Ishikawa (cell line): ENCODE data around the gene ANKRD40CL.

Experiments used
- CEBPB ChIP-seq: IDR thresholded peaks from 2 replicates; pipeline ENCODE4 v1.6.1; 2012
- CREB1 ChIP-seq: IDR thresholded peaks from 2 replicates; pipeline ENCODE4 v1.6.1; 2012; ENCODE audit warnings: low read depth
- FOXM1 ChIP-seq: IDR thresholded peaks from 2 replicates; pipeline ENCODE4 v1.6.1; 2012; ENCODE audit warnings: low read depth, borderline replicate concordance
- RAD21 ChIP-seq: IDR thresholded peaks from 2 replicates; pipeline ENCODE4 v1.6.1; 2012; ENCODE audit warnings: low read depth
- REST ChIP-seq: IDR thresholded peaks from 2 replicates; pipeline ENCODE4 v1.6.1; 2012; ENCODE audit warnings: low read depth, mild to moderate bottlenecking

- TF ChIP-seq CEBPB (no peak), REST (no peak), FOXM1 (no peak), CREB1 (no peak), RAD21 (no peak)
These were observed 32.3 kb upstream of the ANKRD40CL start for GRCh38 chr17:50799582-50799981.
